ENCODE results near the gene MGMT. TPM values are rescaled to one million over a fixed set of nuclear protein-coding genes. Genes with fewer than 3 reads are reported as not detected.

The MGMT gene
- polyA plus RNA-seq, 1 donor from 2014 or later, result 0.94 TPM

DNA sequence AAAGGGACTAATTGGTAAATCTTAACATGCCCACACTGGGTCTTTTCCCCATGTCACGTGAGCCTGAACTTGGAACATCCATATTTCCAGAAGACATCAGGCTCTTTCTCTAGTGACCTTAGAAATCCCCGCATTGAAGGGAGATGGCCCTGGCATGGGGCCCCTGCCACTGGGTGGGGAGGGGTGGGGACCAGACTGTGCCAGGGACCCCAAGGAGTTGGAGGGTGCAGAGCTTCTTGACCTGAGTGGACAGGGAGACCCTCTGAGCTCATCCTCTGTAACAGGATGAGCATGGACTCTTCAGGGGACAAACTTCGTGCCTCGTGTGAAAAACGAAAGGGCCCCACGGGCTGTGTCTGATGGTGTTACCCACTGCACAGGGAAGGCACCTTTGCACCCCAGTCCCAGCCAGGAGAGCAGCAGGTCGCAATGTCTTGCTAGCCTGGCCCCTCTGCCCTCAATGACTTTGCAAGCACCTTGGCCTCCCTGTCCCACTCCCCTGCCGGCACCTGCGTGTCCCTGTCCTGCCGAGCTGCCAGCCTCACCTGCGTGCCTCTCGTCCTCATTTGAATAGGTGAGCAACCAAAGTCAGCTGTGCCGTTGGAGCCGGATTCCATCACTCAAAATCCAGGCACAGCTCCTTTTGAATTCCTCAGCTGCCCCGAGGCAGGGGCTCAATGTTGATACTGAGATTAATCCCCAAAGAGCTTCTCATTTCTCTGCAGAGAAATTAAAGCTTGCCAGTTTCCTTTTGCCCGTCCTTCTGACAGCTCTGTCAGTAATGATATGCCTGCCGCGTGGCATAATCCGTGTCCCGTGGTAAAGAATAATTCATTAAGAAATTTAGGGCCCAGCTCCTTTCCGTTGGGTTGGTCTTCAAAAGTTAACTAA, 262.1 kb downstream of the MGMT start:
- TF ChIP-seq POLR2AphosphoS5 (IDR thresholded peaks at IDR 0.05) (no peak), RAD21 (conservative IDR thresholded peaks at IDR 0.05) (no peak), MXI1 (conservative IDR thresholded peaks at IDR 0.05; ENCODE audit: poor library complexity, severe bottlenecking) (no peak), EZH2 (IDR thresholded peaks at IDR 0.05; ENCODE audit: borderline replicate concordance, insufficient read depth, low read length, poor library complexity, severe bottlenecking) (no peak), SMC3 (conservative IDR thresholded peaks at IDR 0.05; ENCODE audit: poor library complexity) (no peak), TAF1 (IDR thresholded peaks at IDR 0.05; ENCODE audit: low read depth) (no peak), EP300 (conservative IDR thresholded peaks at IDR 0.05; ENCODE audit: poor library complexity, severe bottlenecking) (no peak)
- TF ChIP-seq, protein P1, sequence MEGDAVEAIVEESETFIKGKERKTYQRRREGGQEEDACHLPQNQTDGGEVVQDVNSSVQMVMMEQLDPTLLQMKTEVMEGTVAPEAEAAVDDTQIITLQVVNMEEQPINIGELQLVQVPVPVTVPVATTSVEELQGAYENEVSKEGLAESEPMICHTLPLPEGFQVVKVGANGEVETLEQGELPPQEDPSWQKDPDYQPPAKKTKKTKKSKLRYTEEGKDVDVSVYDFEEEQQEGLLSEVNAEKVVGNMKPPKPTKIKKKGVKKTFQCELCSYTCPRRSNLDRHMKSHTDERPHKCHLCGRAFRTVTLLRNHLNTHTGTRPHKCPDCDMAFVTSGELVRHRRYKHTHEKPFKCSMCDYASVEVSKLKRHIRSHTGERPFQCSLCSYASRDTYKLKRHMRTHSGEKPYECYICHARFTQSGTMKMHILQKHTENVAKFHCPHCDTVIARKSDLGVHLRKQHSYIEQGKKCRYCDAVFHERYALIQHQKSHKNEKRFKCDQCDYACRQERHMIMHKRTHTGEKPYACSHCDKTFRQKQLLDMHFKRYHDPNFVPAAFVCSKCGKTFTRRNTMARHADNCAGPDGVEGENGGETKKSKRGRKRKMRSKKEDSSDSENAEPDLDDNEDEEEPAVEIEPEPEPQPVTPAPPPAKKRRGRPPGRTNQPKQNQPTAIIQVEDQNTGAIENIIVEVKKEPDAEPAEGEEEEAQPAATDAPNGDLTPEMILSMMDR (IDR thresholded peaks at IDR 0.05; ENCODE audit: poor library complexity, severe bottlenecking), result no peak
- TF ChIP-seq, protein P2, sequence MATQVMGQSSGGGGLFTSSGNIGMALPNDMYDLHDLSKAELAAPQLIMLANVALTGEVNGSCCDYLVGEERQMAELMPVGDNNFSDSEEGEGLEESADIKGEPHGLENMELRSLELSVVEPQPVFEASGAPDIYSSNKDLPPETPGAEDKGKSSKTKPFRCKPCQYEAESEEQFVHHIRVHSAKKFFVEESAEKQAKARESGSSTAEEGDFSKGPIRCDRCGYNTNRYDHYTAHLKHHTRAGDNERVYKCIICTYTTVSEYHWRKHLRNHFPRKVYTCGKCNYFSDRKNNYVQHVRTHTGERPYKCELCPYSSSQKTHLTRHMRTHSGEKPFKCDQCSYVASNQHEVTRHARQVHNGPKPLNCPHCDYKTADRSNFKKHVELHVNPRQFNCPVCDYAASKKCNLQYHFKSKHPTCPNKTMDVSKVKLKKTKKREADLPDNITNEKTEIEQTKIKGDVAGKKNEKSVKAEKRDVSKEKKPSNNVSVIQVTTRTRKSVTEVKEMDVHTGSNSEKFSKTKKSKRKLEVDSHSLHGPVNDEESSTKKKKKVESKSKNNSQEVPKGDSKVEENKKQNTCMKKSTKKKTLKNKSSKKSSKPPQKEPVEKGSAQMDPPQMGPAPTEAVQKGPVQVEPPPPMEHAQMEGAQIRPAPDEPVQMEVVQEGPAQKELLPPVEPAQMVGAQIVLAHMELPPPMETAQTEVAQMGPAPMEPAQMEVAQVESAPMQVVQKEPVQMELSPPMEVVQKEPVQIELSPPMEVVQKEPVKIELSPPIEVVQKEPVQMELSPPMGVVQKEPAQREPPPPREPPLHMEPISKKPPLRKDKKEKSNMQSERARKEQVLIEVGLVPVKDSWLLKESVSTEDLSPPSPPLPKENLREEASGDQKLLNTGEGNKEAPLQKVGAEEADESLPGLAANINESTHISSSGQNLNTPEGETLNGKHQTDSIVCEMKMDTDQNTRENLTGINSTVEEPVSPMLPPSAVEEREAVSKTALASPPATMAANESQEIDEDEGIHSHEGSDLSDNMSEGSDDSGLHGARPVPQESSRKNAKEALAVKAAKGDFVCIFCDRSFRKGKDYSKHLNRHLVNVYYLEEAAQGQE (IDR thresholded peaks at IDR 0.05; ENCODE audit: borderline replicate concordance), result no peak
- Histone ChIP-seq H4K20me1 (ENCODE audit: insufficient read depth) (no peaks in the 10 kb centered on the region), H3K4me2 (ENCODE audit: low read length) (no peak overlapping the region), H3F3A (ENCODE audit: insufficient read depth, low read length, poor library complexity, severe bottlenecking) (no peaks in the 10 kb centered on the region), H2AFZ (ENCODE audit: low read depth, low read length) (no peak overlapping the region), H3K79me2 (replicated peaks; ENCODE audit: insufficient read depth, low read length) (no peaks in the 10 kb centered on the region), H3K9ac (ENCODE audit: low read length) (no peak overlapping the region), H3K36me3 (ENCODE audit: insufficient read depth, low read length) (no peaks in the 10 kb centered on the region), H3K9me2 (ENCODE audit: insufficient read depth, low read length) (no peaks in the 10 kb centered on the region), H3K27me3 (ENCODE audit: insufficient read depth, low read depth, low read length) (no peaks in the 10 kb centered on the region), H3K4me3 (ENCODE audit: low read length) (no peak overlapping the region), H3K27ac (ENCODE audit: low read length) (no peak overlapping the region), H3K9me3 (ENCODE audit: low read length) (no peaks in the 10 kb centered on the region)

DNA sequence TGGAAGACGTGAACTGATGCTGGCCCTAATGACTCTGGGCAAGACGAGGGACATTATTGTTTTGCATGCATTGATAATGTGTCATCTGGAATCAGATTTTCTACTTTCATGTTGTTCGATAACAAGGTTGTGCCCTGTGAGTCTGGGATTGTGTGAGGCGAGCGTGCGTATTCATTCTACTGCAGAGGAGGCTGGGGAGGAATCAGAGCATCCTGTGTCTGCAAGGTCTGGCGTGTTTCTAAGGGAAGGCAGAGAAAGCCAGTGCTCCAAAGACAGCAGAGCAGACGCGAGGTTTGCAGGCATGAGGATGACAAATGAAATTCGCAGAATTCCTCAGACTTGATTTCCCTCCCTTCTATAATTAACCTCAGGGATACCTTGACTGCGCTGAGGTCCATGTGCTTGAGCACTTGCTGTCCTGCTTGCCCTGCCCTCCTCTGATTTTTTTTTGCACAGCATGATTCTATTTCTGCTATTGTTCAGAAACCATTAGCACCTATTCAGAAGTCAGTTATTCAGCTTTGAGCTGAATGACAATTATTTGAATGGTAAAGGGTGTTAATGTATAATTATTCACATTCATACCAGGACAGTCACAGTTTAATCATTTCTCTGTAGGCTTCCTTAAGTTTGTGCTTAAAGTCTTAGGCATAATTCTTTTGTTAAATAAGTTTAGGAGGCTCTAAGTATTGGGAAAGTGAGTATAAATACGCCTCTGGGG, 263.4 kb downstream of the MGMT start:
- Histone ChIP-seq H3K36me3 (ENCODE audit: insufficient read depth, low read length) (no peaks in the 10 kb centered on the region), H3K27ac (ENCODE audit: low read length) (no peak overlapping the region), H3K79me2 (replicated peaks; ENCODE audit: insufficient read depth, low read length) (no peaks in the 10 kb centered on the region), H3K4me2 (ENCODE audit: low read length) (no peak overlapping the region), H3K9me2 (ENCODE audit: insufficient read depth, low read length) (no peaks in the 10 kb centered on the region), H3K9me3 (ENCODE audit: low read length) (no peaks in the 10 kb centered on the region), H2AFZ (ENCODE audit: low read depth, low read length) (no peak overlapping the region), H3K4me3 (ENCODE audit: low read length) (no peak overlapping the region), H4K20me1 (ENCODE audit: insufficient read depth) (no peaks in the 10 kb centered on the region), H3K9ac (ENCODE audit: low read length) (no peak overlapping the region), H3F3A (ENCODE audit: insufficient read depth, low read length, poor library complexity, severe bottlenecking) (no peaks in the 10 kb centered on the region), H3K27me3 (ENCODE audit: insufficient read depth, low read depth, low read length) (no peaks in the 10 kb centered on the region)
- TF ChIP-seq, protein P1 (IDR thresholded peaks at IDR 0.05; ENCODE audit: poor library complexity, severe bottlenecking), result no peak
- no peak for TF ChIP-seq MXI1 (conservative IDR thresholded peaks at IDR 0.05; ENCODE audit: poor library complexity, severe bottlenecking)
- TF ChIP-seq SMC3 (conservative IDR thresholded peaks at IDR 0.05; ENCODE audit: poor library complexity), result no peak
- no peak for TF ChIP-seq EP300 (conservative IDR thresholded peaks at IDR 0.05; ENCODE audit: poor library complexity, severe bottlenecking)
- no peak for TF ChIP-seq POLR2AphosphoS5 (IDR thresholded peaks at IDR 0.05)
- TF ChIP-seq TAF1 (IDR thresholded peaks at IDR 0.05; ENCODE audit: low read depth), result no peak
- TF ChIP-seq EZH2 (IDR thresholded peaks at IDR 0.05; ENCODE audit: borderline replicate concordance, insufficient read depth, low read length, poor library complexity, severe bottlenecking), result no peak
- TF ChIP-seq RAD21 (conservative IDR thresholded peaks at IDR 0.05), result no peak
- TF ChIP-seq, protein P2 (IDR thresholded peaks at IDR 0.05; ENCODE audit: borderline replicate concordance), result no peak

Measured in neural cell (in vitro differentiated cells).